Stomach (tissue), 19 donors: ENCODE data around the gene OR51B5. TPM values are rescaled to one million over a fixed set of nuclear protein-coding genes. Genes with fewer than 3 reads are reported as not detected.

ENCODE experiments used
- DNase-seq, 2 donors: peaks; one replicate each; pipeline versions ENCODE4 v3.0.0 to v3.0.0-alpha.2; 2013 to 2019
- H3K27ac ChIP-seq, 5 donors: fragments of 200-600 bp in 4 of 5; sonication (generic) in 4 of 5; one replicate each; pipeline ENCODE4 v1.5.1; 2013 to 2019; ENCODE audit warnings: mild to moderate bottlenecking in 1 of 5, moderate library complexity in 1 of 5
- H3K27me3 ChIP-seq, 3 donors: fragments of 200-600 bp; sonication (generic); one replicate each; pipeline ENCODE4 v1.5.1; 2017 to 2019; ENCODE audit warnings: mixed run types in 1 of 3
- H3K36me3 ChIP-seq, 4 donors: fragments of 200-600 bp; sonication (generic); 1 replicate in 3 of 4; 2 replicates in 1 of 4; pipeline ENCODE4 v1.5.1; 2016 to 2019
- H3K4me1 ChIP-seq, 4 donors: fragments of 200-600 bp; sonication (generic); one replicate each; pipeline ENCODE4 v1.5.1; 2016 to 2019
- H3K4me3 ChIP-seq, 4 donors: fragments of 200-600 bp; sonication (generic) in 3 of 4; one replicate each; pipeline ENCODE4 v1.5.1; 2016 to 2019; ENCODE audit warnings: mild to moderate bottlenecking in 1 of 4
- H3K9me3 ChIP-seq, 4 donors: fragments of 200-600 bp; sonication (generic); one replicate each; pipeline ENCODE4 v1.5.1; 2016 to 2019
- EP300 ChIP-seq: sonication (generic); formaldehyde crosslinking; IDR thresholded peaks from one replicate; pipeline ENCODE4 v1.6.1; 2017; ENCODE audit warnings: antibody characterized with exemption
- POLR2A ChIP-seq, 4 donors: fragments of 450-650 bp; IDR thresholded peaks; one replicate each; pipeline ENCODE4 v1.6.1; 2016; ENCODE audit warnings: antibody characterized with exemption in 4 of 4, control low read depth in 2 of 4, mild to moderate bottlenecking in 1 of 4, moderate library complexity in 1 of 4
- POLR2AphosphoS5 ChIP-seq, 3 donors: sonication (generic); formaldehyde crosslinking; IDR thresholded peaks; one replicate each; pipeline ENCODE4 v1.6.1; 2016; ENCODE audit warnings: antibody characterized with exemption in 3 of 3
- WGBS, 5 donors: extraction: QIAGEN DNeasy Blood & Tissue Kit in 3 of 5; methylation state at CpG; one replicate each; pipeline versions ENCODE4 v1.1.5 to v1.1.7; 2013 to 2018; 5-methylcytosine and 5-hydroxymethylcytosine counted together
- intact Hi-C: fragments of 100-400 bp; cut with DNase I; formaldehyde crosslinking; loops from one replicate; pipeline ENCODE4 v1.15.1; 2023; ENCODE audit warnings: low total_unique reads
- long read RNA-seq, 10 donors: transcript quantifications; one replicate each; lab custom pipeline, GENCODE V29; 2026
- polyA plus RNA-seq, 3 donors: library from polyadenylated mRNA; stranded (reverse); fragments of 200-250 nt; gene quantifications; one replicate each; pipeline ENCODE4 v1.2.3, GENCODE V29; 2013
- total RNA-seq, 5 donors: library from RNA; depleted of rRNA; stranded (reverse); fragments of >200 nt; gene quantifications; one replicate each; pipeline versions ENCODE4 v1.1.0 to v1.2.3, GENCODE V29; 2014 to 2016
- TF ChIP-seq, protein P1 (sequence below), 7 experiments: fragments of 450-650 bp in 4 of 7; fragments of 200-600 bp in 3 of 7; sonication (generic) in 3 of 7; IDR thresholded peaks; one replicate each; pipeline ENCODE4 v1.5.1; 2016 to 2019; ENCODE audit warnings: antibody characterized with exemption in 7 of 7, control low read depth in 2 of 7, mild to moderate bottlenecking in 1 of 7
- donor health status: healthy with polysubstance abuse.
- donor health status: Bipolar disorder and iron deficiency.
- donor health status: healthy.

Gene OR51B5, protein sequence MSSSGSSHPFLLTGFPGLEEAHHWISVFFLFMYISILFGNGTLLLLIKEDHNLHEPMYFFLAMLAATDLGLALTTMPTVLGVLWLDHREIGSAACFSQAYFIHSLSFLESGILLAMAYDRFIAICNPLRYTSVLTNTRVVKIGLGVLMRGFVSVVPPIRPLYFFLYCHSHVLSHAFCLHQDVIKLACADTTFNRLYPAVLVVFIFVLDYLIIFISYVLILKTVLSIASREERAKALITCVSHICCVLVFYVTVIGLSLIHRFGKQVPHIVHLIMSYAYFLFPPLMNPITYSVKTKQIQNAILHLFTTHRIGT
- 1 to 10 TPM in 1 of 5 donors, under 1 TPM in 1, not detected in 3; 0.92 to 1.2 TPM for total RNA-seq
- not detected for polyA plus RNA-seq
- long read RNA-seq, donor 1, result 0 reads
- long read RNA-seq, donor 2, result 0 reads
- long read RNA-seq, donor 3, result 0 reads
- long read RNA-seq, donor 4, result 0 reads
- long read RNA-seq, donor 5, result 0 reads
- long read RNA-seq, donor 6, result 0 reads
- long read RNA-seq, donor 7, result 0 reads
- long read RNA-seq, donor 8, result 0 reads
- long read RNA-seq, donor 9, result 0 reads
- long read RNA-seq, donor 10, result 0 reads

DNA sequence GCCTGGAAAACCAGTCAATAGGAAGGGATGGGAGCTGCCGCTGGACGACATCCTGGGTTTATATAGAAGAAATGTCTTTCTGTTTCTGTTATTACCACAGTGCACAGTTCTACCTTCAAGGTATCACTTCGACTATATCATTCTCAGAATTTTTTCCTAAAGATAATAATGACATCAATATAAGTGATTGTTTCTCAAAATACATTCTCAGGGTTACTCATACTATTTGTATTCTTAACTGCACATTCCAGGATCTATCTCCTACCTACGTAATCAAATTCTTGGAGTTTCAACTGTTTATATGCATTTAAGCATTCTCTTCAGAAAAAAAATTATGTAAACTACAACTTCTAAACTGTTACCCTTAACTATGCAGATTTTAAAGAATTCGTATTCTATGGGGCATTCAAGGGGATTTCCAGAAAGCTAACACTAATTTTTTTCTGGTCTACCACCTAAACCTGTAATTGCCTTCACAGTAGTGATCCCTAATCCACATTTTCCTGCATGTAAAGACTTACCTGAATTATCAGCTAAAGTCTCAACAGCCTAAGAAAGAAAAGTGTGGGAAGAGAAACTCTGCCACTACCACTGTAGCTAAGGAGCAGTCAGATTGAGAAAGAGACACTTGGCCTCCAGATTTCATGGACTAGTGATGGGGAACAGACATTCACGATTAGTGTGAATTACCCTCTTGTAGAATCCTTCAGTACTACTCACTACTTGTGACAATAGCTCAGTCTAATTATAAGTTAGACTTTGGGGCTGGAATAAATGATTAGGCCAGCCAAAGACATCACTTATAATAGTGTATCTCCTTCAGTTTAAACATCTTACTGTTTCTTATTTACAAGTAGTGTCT, at the start of gene OR51B5:
Gene OR51B5 (minus strand): TSS at position 51 of the 862 bp plus-strand sequence. CDS start 0 bp downstream, at position 51.
- no peak within 1 kb of the TSS for H3K4me3 ChIP-seq
- 73 to 83% (median 74%) methylated on average over 6 of the region's 6 CpGs for WGBS, 5 donors
- DNase-seq, result no peak
- H3K4me1 ChIP-seq, result no peaks in the 10 kb centered on the region
- intact Hi-C loops, result no loop called here
- no peak within 1 kb of the TSS for H3K27ac ChIP-seq
- H3K36me3 ChIP-seq, result no peaks in the 10 kb centered on the region
- H3K9me3 ChIP-seq, result no peaks in the 10 kb centered on the region
- no peaks in the 10 kb centered on the region for H3K27me3 ChIP-seq
- TF ChIP-seq EP300 (no peak), POLR2A (IDR thresholded peaks at IDR 0.05) (no peak), POLR2AphosphoS5 (IDR thresholded peaks at IDR 0.05) (no peak)
- TF ChIP-seq, protein P1, sequence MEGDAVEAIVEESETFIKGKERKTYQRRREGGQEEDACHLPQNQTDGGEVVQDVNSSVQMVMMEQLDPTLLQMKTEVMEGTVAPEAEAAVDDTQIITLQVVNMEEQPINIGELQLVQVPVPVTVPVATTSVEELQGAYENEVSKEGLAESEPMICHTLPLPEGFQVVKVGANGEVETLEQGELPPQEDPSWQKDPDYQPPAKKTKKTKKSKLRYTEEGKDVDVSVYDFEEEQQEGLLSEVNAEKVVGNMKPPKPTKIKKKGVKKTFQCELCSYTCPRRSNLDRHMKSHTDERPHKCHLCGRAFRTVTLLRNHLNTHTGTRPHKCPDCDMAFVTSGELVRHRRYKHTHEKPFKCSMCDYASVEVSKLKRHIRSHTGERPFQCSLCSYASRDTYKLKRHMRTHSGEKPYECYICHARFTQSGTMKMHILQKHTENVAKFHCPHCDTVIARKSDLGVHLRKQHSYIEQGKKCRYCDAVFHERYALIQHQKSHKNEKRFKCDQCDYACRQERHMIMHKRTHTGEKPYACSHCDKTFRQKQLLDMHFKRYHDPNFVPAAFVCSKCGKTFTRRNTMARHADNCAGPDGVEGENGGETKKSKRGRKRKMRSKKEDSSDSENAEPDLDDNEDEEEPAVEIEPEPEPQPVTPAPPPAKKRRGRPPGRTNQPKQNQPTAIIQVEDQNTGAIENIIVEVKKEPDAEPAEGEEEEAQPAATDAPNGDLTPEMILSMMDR (IDR thresholded peaks at IDR 0.05), result no peak

DNA sequence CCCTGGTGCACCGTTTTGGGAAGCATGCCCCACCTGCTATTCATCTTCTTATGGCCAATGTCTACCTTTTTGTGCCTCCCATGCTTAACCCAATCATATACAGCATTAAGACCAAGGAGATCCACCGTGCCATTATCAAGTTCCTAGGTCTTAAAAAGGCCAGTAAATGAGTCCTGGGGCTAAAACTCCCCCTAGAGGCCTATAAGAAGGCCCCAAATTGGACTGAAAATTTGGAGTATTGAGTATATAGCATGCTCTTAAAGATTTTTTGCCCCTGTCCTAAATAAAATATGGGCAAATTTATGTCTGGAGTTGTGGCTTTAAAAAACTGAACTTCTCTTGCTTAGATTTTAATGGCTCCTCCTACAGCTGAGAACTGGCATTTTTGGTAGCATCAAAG, 46.9 kb upstream of the OR51B5 start:
- WGBS, 5 donors, result 69 to 86% (median 75%) methylated on average over 2 of the region's 2 CpGs
- intact Hi-C loops, result no loop called here

DNA sequence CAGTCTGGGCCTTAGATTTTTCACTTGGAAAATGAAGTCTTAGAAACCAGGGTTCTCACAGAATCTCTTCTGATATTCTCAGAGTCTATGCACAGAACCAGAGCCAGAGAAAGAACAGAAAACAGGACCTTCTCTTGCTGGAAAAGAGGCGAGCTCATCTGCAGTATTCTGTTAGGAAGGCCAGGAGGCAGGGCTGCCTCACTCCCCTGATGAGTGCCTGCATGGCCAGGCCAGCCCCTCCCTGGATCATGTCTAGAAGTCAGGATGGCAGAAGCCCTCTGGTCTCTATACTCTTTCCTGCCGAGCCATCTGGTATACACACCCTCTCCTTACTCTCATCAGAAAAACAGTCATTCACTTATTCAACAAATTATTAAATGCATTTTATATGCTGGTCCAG, 41.0 kb upstream of the OR51B5 start:
- intact Hi-C loops, result no loop called here
- no peaks in the 10 kb centered on the region for H3K9me3 ChIP-seq
- H3K27me3 ChIP-seq, result no peaks in the 10 kb centered on the region
- no peak for DNase-seq
- 51 to 79% (median 62%) methylated on average over 2 of the region's 2 CpGs for WGBS, 5 donors
- no peaks in the 10 kb centered on the region for H3K36me3 ChIP-seq
- no peak overlapping the region for H3K27ac ChIP-seq
- no peak overlapping the region for H3K4me3 ChIP-seq
- H3K4me1 ChIP-seq, result no peaks in the 10 kb centered on the region
- TF ChIP-seq EP300, result no peak
- no peak for TF ChIP-seq POLR2A (IDR thresholded peaks at IDR 0.05)
- no peak for TF ChIP-seq POLR2AphosphoS5 (IDR thresholded peaks at IDR 0.05)
- TF ChIP-seq, protein P1 (IDR thresholded peaks at IDR 0.05), result no peak

More for the DNA sequence above, 46.9 kb upstream of the OR51B5 start:
- no peak overlapping the region for H3K27ac ChIP-seq
- DNase-seq, result no peak
- TF ChIP-seq POLR2A (IDR thresholded peaks at IDR 0.05) (no peak), EP300 (no peak), POLR2AphosphoS5 (IDR thresholded peaks at IDR 0.05) (no peak)
- TF ChIP-seq, protein P1 (IDR thresholded peaks at IDR 0.05), result no peak
- no peaks in the 10 kb centered on the region for H3K27me3 ChIP-seq
- no peaks in the 10 kb centered on the region for H3K36me3 ChIP-seq
- H3K4me3 ChIP-seq, result no peak overlapping the region
- H3K9me3 ChIP-seq, result no peaks in the 10 kb centered on the region
- no peaks in the 10 kb centered on the region for H3K4me1 ChIP-seq

DNA sequence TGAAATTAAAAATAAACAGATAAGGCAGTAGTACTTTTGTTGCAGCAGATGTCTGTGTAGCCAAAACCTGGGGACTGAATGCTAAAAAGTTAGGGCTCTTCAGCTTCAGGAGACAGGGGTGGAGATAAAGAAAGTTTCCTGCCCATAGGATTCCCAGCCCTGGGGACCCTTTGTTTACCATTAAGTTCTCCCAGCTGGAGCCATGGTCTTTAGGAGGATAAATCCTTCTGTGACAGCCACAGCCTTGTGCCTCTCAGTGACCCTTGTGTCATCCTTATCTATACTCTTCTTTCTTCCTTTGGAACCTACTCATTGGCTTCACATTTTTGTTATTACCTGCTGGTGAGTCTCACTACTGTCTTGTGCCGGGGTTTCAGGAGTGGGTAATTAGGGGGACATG, 40.3 kb upstream of the OR51B5 start, which contains the start of gene OR51M1:
Gene OR51M1 (plus strand): TSS at position 237 of the 400 bp plus-strand sequence. CDS start 5,587 bp downstream, outside the sequence.
- no peak within 1 kb of the TSS for H3K4me3 ChIP-seq
- no peak for DNase-seq
- intact Hi-C loops, result no loop called here
- no peaks in the 10 kb centered on the region for H3K9me3 ChIP-seq
- TF ChIP-seq EP300, result no peak
- TF ChIP-seq, protein P1 (IDR thresholded peaks at IDR 0.05), result no peak
- no peaks in the 10 kb centered on the region for H3K27me3 ChIP-seq
- no peak within 1 kb of the TSS for H3K27ac ChIP-seq
- 43 to 75% (median 50%) methylated on average over 1 of the region's 1 CpG for WGBS, 5 donors
- no peaks in the 10 kb centered on the region for H3K36me3 ChIP-seq
- H3K4me1 ChIP-seq, result no peaks in the 10 kb centered on the region
